LNCaP clone FGC (cell line): ENCODE measurements around the gene YY1AP1.
"Not testable (repeated sequence)": the region's sequence is repeated elsewhere in the genome, so short reads cannot be mapped to it uniquely, and the experiment has no call there.

Experiments used
- DNase-seq: peaks from one replicate; pipeline ENCODE4 v3.0.0-alpha.2; 2011; ENCODE audit warnings: low read depth
- H3K4me3 ChIP-seq: 2 replicates; pipeline ENCODE4 v1.5.1; 2011; ENCODE audit warnings: mild to moderate bottlenecking, low read depth, low read length, control low read depth
- CTCF ChIP-seq: IDR thresholded peaks from 2 replicates; pipeline ENCODE4 v1.5.1; 2012; ENCODE audit warnings: mild to moderate bottlenecking; ENCODE audit not compliant: control insufficient read depth, insufficient read depth; ENCODE audit errors: extremely low read depth

The YY1AP1 gene, protein sequence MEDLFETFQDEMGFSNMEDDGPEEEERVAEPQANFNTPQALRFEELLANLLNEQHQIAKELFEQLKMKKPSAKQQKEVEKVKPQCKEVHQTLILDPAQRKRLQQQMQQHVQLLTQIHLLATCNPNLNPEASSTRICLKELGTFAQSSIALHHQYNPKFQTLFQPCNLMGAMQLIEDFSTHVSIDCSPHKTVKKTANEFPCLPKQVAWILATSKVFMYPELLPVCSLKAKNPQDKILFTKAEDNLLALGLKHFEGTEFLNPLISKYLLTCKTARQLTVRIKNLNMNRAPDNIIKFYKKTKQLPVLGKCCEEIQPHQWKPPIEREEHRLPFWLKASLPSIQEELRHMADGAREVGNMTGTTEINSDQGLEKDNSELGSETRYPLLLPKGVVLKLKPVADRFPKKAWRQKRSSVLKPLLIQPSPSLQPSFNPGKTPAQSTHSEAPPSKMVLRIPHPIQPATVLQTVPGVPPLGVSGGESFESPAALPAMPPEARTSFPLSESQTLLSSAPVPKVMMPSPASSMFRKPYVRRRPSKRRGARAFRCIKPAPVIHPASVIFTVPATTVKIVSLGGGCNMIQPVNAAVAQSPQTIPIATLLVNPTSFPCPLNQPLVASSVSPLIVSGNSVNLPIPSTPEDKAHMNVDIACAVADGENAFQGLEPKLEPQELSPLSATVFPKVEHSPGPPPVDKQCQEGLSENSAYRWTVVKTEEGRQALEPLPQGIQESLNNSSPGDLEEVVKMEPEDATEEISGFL

GRCh38 chr1:155688324-155689080, at the start of gene YY1AP1:
Gene YY1AP1 (minus strand): TSS chr1:155688774. CDS start chr1:155680436, 8,338 bp downstream.
- H3K4me3 ChIP-seq = peak within 1 kb of the TSS; percentile 95
- peak; percentile 70 for DNase-seq
- TF ChIP-seq CTCF = no peak

DNA sequence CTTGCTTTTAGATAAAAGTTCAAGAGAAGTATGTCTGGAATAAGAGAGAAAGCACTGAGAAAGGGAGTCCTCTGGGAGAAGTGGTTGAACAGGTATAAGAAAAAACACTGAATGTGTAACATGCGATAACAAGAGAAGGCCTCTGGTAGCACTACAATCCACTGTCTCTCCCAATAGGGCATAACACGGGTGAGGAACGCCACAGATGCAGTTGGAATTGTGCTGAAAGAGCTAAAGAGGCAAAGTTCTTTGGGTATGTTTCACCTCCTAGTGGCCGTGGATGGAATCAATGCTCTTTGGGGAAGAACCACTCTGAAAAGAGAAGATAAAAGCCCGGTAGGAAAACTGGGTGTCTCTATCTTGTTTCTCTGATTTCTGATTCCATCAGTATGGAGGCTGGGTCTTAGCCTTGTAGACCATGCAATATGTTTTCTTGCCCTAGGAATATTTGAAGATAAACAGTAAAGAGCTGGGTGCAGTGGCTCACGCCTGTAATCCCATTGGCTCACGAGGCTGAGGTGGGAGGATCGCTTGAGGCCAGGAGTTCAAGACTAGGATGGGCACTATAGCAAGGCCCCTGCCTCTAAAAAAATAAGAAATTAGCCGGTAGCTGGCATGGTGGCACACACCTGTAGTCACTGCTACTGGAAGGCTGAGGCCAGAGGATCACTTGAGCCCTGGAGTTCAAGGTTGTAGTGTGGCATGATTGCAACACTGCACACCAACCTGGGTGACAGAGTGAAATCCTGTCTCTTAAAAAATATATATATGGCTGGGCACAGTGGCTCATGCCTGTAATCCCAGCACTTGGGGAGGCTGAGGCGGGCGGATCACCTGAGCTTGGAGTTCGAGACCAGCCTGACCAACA, 40.7 kb upstream of the YY1AP1 start:
- DNase-seq = peak; percentile 62
- peak; percentile 67 for TF ChIP-seq CTCF

GRCh38 chr1:155725142-155725541, 36.6 kb upstream of the YY1AP1 start:
- no peak for TF ChIP-seq CTCF
- DNase-seq = no peak

More for the DNA sequence above, 40.7 kb upstream of the YY1AP1 start:
- no peak overlapping the region for H3K4me3 ChIP-seq

GRCh38 chr1:155719703-155720102, 31.1 kb upstream of the YY1AP1 start:
- H3K4me3 ChIP-seq = no peak overlapping the region
- no peak for TF ChIP-seq CTCF
- DNase-seq = no peak

More at GRCh38 chr1:155725142-155725541, 36.6 kb upstream of the YY1AP1 start:
- no peak overlapping the region for H3K4me3 ChIP-seq

DNA sequence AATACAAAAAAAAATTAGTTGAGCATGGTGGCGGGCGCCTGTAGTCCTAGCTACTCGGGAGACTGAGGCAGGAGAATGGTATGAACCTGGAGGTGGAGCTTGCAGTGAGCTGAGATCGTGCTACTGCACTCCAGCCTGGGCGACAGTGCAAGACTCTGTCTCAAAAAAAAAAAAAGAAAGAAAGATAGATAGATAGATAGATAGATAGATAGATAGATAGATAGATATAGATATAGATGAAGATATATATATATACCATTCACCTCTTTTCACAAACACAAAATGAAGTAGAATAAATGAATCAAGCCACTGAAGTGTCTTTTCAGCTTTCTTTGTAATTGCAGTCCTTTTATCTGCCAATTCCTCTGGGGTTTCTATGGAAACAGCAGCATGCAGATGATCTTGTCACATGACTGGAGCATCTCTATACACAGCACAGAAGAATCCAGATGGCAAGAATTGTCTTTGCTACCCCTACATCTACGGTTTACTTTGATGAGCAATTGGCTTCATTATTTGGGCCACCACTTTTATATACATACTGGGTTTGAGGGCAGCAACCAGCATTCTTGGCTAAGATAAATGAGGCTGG, 30.0 kb upstream of the YY1AP1 start:
- not testable (repeated sequence) for DNase-seq, H3K4me3 ChIP-seq

- no peak for DNase-seq
- H3K4me3 ChIP-seq = no peak overlapping the region
- TF ChIP-seq CTCF = no peak
Observed at GRCh38 chr1:155717041-155717440, 28.5 kb upstream of the YY1AP1 start.
